GM12875 (cell line): ENCODE measurements around the gene SLC36A1.

Source experiments
- H3K4me3 ChIP-seq: one replicate; pipeline ENCODE4 v1.5.1; 2011; ENCODE audit warnings: low read depth, low read length, control low read depth
- CTCF ChIP-seq: IDR thresholded peaks from 2 replicates; pipeline ENCODE4 v1.5.1; 2011; ENCODE audit warnings: low read depth, mild to moderate bottlenecking, control low read depth, inconsistent platforms, low read length, moderate library complexity, borderline replicate concordance; ENCODE audit not compliant: insufficient read depth

Gene SLC36A1

DNA sequence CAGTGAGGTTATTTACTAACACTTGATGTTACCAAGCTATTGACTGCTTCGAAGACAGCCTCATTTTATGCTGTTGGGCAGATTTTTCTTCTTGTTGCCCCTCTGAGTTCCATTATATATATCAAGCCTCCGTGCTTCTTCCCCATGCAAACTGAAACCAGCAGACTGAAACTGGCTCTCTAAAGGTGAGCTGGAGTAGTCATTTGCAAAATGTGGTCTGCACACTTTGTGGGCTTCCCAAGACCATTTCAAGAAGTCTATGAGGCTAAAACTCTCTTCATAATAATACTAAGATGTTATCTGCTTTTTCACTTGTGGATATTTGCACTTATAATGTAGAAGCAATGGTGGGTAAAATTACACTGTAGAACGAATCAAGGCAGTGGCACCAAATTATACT lies 13.9 kb downstream of the SLC36A1 start:
- no peak for TF ChIP-seq CTCF
- no peak overlapping the region for H3K4me3 ChIP-seq

DNA sequence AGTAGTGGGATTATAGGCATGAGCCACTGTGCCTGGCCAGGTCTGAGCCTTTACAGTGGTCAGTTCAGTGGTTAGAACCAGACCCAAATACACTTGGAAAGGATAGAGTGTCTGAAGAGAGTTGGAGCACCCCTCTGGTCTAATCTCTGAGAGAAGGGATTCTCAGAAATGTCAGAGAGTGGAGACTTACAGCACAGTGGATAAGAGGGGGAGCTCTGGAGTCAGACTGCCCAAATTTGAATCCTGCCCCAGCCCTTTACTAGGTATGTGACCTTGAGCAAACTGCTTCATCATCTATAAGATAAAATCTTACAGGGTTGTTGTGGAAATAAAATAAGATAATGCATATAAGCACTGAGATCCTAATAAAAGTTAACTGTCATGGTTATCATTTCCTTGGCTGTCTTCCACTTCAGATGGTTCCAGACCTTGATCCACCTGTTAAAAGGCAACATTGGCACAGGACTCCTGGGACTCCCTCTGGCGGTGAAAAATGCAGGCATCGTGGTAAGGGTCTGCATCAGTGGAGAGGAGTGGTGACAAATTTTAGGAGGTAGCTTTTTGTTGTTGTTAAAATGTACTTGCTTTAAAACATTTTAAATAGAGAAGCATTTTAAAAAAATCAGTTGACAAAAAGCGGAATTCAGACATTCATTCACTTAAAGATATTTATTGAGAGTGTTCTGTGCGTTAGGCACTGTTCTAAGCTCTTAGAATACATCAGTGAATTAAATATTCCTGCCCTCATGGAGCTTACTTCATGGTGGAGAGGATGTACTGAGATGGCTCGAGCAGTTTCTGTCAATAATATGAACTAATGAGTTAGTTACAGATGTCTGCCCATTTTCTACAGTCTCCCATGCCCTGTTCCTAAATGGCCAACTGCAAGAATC lies 16.0 kb downstream of the SLC36A1 start:
- no peak overlapping the region for H3K4me3 ChIP-seq
- no peak for TF ChIP-seq CTCF

GRCh38 chr5:151464101-151464500 lies 16.7 kb downstream of the SLC36A1 start:
- no peak for TF ChIP-seq CTCF

GRCh38 chr5:151465476-151465875 lies 18.1 kb downstream of the SLC36A1 start:
- no peak for TF ChIP-seq CTCF

More at GRCh38 chr5:151464101-151464500, 16.7 kb downstream of the SLC36A1 start:
- no peak overlapping the region for H3K4me3 ChIP-seq

DNA sequence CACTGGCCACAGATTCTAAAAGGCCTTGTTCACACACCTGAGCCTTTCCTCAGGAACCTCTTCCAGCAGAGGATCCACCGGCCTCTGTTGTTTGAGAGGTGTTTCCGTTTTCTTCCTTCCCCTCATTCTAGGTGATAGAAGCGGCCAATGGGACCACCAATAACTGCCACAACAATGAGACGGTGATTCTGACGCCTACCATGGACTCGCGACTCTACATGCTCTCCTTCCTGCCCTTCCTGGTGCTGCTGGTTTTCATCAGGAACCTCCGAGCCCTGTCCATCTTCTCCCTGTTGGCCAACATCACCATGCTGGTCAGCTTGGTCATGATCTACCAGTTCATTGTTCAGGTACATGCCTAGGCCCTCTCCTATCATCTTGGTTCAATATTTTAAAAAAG lies 20.2 kb downstream of the SLC36A1 start:
- H3K4me3 ChIP-seq: no peak overlapping the region
- TF ChIP-seq CTCF: no peak

More at GRCh38 chr5:151465476-151465875, 18.1 kb downstream of the SLC36A1 start:
- H3K4me3 ChIP-seq: no peak overlapping the region

GRCh38 chr5:151469386-151469785 lies 22.0 kb downstream of the SLC36A1 start:
- no peak for TF ChIP-seq CTCF
- H3K4me3 ChIP-seq: no peak overlapping the region

GRCh38 chr5:151469992-151470391 lies 22.6 kb downstream of the SLC36A1 start:
- H3K4me3 ChIP-seq: no peak overlapping the region
- TF ChIP-seq CTCF: no peak
